ENCODE results near the gene TUBA4A.

TUBA4A gene

GRCh38 chr2:219286436-219287115, 32.9 kb upstream of the TUBA4A start:
- no peak for DNase-seq

GRCh38 chr2:219285894-219286425, 32.2 kb upstream of the TUBA4A start:
- DNase-seq: no peak

- no peak for DNase-seq
Measured at GRCh38 chr2:219285373-219285735, 31.6 kb upstream of the TUBA4A start.

GRCh38 chr2:219284501-219285372, 31.0 kb upstream of the TUBA4A start:
- DNase-seq: no peak

DNA sequence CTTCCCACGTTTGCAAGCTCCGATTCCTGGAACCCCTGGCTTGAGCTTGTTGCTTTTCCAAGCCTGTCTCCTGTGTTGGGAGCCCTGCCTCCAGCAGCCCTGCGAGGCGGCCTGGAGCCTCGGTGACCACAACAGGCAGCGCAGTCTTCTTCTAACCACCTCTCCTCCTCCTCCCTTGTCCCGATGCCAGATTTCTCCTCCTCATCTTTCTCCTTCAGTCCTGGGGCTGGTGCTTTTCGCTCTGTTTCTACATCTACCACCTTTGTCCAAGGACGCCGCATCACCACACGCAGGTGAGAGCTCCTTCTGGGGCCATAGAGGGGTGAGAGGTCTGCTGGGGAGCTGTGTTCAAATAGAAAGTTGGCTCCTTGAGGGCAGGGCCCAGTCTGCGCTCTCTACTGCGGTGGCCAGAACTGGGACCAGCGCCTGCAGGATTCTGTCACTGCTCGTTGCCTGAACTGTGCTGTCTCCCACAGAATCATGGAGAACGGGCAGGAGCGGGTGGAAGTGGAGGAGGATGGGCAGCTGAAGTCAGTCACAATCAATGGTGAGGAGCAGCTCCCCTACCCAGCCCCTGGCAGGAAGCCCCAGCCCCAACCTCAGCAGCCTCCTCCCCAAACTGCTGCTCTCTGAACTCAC, 29.3 kb upstream of the TUBA4A start:
- no peak for DNase-seq

DNA sequence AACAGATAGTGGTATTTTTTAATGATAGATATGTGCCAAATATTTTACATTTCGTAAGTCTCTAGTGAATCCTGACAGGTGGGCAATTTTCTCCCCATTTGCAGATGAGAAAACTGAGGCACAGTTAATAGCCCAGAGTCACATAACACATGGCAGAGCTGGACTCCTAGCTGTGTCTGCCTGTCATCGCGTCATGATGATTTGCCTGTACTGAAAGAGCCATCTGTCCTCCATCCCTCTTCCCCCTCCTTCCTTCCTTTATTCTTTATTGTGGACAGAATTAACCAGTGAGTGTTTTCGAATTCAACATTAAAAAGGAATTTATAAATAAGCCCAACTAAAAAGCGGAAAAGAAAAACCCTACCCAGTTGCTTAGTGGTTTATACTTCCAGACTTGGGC, 28.7 kb upstream of the TUBA4A start:
- DNase-seq: no peak

GRCh38 chr2:219281588-219281987, 27.9 kb upstream of the TUBA4A start:
- DNase-seq: no peak

DNA sequence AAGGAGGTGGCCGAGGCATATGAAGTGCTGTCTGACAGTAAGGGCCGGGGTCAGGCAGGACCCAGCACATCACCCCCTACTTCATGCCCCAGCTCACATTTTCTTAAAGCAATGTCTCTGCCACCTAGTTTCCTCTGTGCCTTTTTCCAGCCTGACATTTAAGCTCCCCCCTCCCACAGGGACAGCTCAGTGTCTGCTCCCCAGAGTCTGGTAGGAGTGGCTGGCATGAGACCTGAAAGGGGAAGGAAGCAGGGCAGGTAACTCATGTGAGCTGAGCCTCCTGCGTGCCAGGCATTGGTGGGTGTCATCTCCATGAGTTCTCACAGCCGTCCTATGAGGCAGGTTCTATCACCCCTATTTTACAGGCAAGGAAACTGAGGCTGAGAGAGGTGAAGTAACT, 26.9 kb upstream of the TUBA4A start:
- DNase-seq: no peak

DNA sequence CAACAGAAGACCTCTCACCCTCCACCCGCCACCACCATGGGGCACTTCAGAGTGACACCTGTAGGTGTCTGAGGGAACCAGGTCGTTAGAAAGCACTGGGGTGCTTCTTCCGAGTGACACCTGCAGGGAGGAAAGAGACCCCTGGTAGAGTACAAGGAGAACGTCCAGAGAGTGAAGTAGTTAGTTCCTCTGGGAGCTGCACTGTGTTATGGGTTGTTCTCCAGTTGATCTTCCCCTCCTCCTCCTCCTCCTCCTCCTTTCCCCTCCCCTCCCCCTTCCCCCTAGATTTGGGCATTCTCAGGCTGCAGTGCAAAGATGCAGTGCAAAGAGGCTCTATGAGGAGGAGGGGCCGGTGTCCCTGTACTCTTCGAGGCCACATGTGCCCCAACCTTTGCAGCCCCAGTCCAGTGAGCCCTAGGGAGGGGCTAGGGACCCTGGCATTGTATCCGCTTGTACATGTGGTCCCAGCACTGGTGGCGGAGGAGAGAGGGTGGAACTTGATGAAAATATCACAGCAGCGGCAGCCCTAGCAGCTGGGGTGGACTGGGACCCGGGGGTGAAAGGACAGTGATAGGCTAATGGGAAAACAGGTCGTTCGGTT, 26.3 kb upstream of the TUBA4A start:
- no peak for DNase-seq

- DNase-seq: peak; percentile 99
Measured at GRCh38 chr2:219279151-219279915, 25.6 kb upstream of the TUBA4A start, which contains the start of gene DNAJB2. Gene DNAJB2 (plus strand): TSS chr2:219279366. CDS start chr2:219279834, 468 bp downstream.

GRCh38 chr2:219278655-219279150, 25.0 kb upstream of the TUBA4A start:
- no peak for DNase-seq

- DNase-seq: peak; percentile 80 to 81
Measured at GRCh38 chr2:219277703-219278654, 24.3 kb upstream of the TUBA4A start.

DNA sequence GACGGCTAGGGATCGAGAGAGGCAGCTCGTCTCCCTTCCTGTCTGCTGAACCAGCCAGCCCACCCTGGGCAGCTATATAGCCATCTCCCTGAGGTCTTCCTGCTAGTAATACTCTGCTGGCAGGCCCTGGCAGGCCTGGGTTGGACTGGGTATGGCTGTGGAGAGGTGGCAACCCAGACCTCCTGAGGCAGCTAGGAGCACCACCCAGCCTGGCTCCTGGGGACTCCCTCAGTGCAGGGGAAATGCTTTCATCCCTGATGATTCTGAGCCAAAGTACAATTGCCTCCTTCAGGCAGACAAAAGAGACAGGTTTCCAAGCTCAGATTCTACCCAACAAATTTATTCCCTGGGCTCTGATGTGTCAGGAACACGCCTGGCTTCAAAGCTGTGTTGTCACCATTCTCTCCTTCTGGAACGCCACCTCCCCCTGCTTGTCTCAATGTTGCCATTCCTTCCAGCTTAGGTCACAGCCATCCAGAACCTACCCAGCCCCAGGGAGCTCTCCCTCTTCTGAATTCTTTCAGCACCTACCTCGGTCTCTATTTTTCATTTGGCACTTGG, 20.7 kb upstream of the TUBA4A start:
- no peak for DNase-seq

GRCh38 chr2:219273937-219274336, 20.2 kb upstream of the TUBA4A start:
- DNase-seq: no peak

DNA sequence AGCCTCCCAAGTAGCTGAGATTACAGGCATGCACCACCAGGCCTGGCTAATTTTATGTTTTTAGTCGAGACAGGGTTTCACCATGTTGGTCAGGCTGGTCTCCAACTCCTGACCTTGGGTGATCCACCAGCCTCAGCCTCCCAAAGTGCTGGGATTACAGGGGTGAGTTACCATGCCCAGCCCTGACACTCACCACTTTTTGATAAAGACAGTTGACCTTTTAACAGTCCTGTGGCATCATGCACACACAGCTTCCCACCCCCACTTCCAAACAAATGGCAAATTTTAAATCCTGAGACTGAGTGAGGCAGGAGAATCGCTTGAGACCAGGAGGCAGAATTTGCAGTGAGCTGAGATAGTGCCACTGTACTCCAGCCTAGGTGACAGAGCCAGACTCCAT, 19.3 kb upstream of the TUBA4A start:
- no peak for DNase-seq

DNA sequence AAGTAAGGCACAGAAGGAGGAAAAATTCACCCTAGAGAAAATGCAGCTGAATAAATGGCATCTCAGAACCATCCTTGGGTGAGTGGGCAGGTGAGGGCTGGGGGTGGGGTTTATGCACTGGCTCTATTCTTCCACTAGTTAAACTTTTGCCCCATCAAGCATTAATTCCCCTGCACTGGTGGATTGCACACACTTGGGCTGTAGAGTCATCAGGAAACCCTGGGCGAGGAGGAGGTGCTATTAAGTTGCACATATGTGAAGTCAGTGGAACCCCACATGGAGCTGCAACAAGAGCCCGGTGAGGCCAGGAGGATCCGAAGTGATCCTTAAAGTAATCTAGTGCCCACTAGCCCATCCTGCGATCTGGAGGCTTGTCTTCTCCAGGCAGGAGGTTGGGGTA, 18.6 kb upstream of the TUBA4A start:
- DNase-seq: no peak

GRCh38 chr2:219271021-219271420, 17.3 kb upstream of the TUBA4A start:
- no peak for DNase-seq

GRCh38 chr2:219270055-219270372, 16.3 kb upstream of the TUBA4A start:
- no peak for DNase-seq

GRCh38 chr2:219269362-219270054, 15.8 kb upstream of the TUBA4A start:
- no peak for DNase-seq

DNA sequence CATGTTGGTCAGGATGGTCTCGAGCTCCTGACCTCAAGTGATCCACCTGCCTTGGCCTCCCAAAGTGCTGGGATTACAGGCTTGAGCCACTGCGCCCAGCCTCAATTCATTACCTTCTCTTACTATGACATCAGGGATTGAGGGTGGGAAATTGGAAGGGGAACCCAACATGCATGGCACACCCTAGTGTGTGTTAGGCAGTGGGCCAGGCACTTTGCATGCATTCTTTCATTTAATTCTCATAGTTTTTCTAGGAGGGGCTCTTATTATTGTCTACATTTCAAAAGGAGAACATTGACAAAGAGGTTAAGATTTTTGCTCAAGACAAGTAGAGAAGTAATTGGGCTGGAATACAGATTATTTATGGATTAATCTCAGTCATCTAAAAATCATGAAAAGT, 14.6 kb upstream of the TUBA4A start:
- no peak for DNase-seq

All from CD4-positive, alpha-beta T cell treated with Interleukin-4 for 1 hour (primary cell).